Measurements from ENCODE around the gene EFCAB5. TPM values are rescaled to one million over a fixed set of nuclear protein-coding genes. Genes with fewer than 3 reads are reported as not detected.

EFCAB5 gene
- total RNA-seq, 1 experiment from 2014 or later, result 0.39 TPM

- no peaks in the 10 kb centered on the region for H3K4me1 ChIP-seq (ENCODE audit: control insufficient read depth, insufficient read depth, low read length)
- in situ Hi-C loops (cut with HindIII; ENCODE audit: low pct_unique_long_range_greater_than_20kb, low sequenced_read_pairs), result no loop called here
- H3K27me3 ChIP-seq (ENCODE audit: control insufficient read depth, insufficient read depth, low read length), result no peaks in the 10 kb centered on the region
- no peak overlapping the region for H3K4me3 ChIP-seq (ENCODE audit: low read depth in 2 of 2, low read length in 2 of 2)
- no peak overlapping the region for H3K27ac ChIP-seq (ENCODE audit: low read length)
- ChIA-PET POLR2A (no interaction called here), CTCF (no interaction called here)
- TF ChIP-seq, protein P1, sequence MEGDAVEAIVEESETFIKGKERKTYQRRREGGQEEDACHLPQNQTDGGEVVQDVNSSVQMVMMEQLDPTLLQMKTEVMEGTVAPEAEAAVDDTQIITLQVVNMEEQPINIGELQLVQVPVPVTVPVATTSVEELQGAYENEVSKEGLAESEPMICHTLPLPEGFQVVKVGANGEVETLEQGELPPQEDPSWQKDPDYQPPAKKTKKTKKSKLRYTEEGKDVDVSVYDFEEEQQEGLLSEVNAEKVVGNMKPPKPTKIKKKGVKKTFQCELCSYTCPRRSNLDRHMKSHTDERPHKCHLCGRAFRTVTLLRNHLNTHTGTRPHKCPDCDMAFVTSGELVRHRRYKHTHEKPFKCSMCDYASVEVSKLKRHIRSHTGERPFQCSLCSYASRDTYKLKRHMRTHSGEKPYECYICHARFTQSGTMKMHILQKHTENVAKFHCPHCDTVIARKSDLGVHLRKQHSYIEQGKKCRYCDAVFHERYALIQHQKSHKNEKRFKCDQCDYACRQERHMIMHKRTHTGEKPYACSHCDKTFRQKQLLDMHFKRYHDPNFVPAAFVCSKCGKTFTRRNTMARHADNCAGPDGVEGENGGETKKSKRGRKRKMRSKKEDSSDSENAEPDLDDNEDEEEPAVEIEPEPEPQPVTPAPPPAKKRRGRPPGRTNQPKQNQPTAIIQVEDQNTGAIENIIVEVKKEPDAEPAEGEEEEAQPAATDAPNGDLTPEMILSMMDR (IDR thresholded peaks at IDR 0.05), result no peak
- TF ChIP-seq POLR2AphosphoS5 (IDR thresholded peaks at IDR 0.05; ENCODE audit: low read depth, low read length), result no peak
- no peak for TF ChIP-seq TCF7L2 (IDR thresholded peaks at IDR 0.05; ENCODE audit: low read depth, low read length)
- no peak for TF ChIP-seq REST (IDR thresholded peaks at IDR 0.05; ENCODE audit: insufficient read depth in 1 of 2, low read depth in 2 of 2, low read length in 1 of 2)
- no peak for TF ChIP-seq SIN3A (IDR thresholded peaks at IDR 0.05; ENCODE audit: borderline replicate concordance, insufficient read depth, low read depth, low read length)
- ATAC-seq, result no peak
- H3K36me3 ChIP-seq (ENCODE audit: control insufficient read depth, insufficient read depth, low read length), result no peaks in the 10 kb centered on the region
- no peaks in the 10 kb centered on the region for H3K9me3 ChIP-seq (ENCODE audit: control insufficient read depth, insufficient read depth, low read depth, low read length)
- no peak for DNase-seq (ENCODE audit: low read depth, low spot score)
- intact Hi-C loops (cut with micrococcal nuclease; ENCODE audit: unreplicated experiment), result no loop called here
- no TSS peak for BruUV-seq (replicated peaks)
Measured at GRCh38 chr17:29905879-29906167, 35.6 kb upstream of the EFCAB5 start.

- DNase-seq (ENCODE audit: low read depth, low spot score) (no peak), ATAC-seq (no peak)
- in situ Hi-C loops (cut with HindIII; ENCODE audit: low pct_unique_long_range_greater_than_20kb, low sequenced_read_pairs) (no loop called here), intact Hi-C loops (cut with micrococcal nuclease; ENCODE audit: unreplicated experiment) (no loop called here)
- Histone ChIP-seq H3K36me3 (ENCODE audit: control insufficient read depth, insufficient read depth, low read length) (no peaks in the 10 kb centered on the region), H3K9me3 (ENCODE audit: control insufficient read depth, insufficient read depth, low read depth, low read length) (no peaks in the 10 kb centered on the region), H3K4me1 (ENCODE audit: control insufficient read depth, insufficient read depth, low read length) (no peaks in the 10 kb centered on the region), H3K4me3 (ENCODE audit: low read depth in 2 of 2, low read length in 2 of 2) (no peak overlapping the region), H3K27ac (ENCODE audit: low read length) (no peak overlapping the region), H3K27me3 (ENCODE audit: control insufficient read depth, insufficient read depth, low read length) (no peaks in the 10 kb centered on the region)
- TF ChIP-seq POLR2AphosphoS5 (IDR thresholded peaks at IDR 0.05; ENCODE audit: low read depth, low read length) (no peak), SIN3A (IDR thresholded peaks at IDR 0.05; ENCODE audit: borderline replicate concordance, insufficient read depth, low read depth, low read length) (no peak), REST (IDR thresholded peaks at IDR 0.05; ENCODE audit: insufficient read depth in 1 of 2, low read depth in 2 of 2, low read length in 1 of 2) (no peak), TCF7L2 (IDR thresholded peaks at IDR 0.05; ENCODE audit: low read depth, low read length) (no peak)
- TF ChIP-seq, protein P1 (IDR thresholded peaks at IDR 0.05), result no peak
- POLR2A ChIA-PET, result no interaction called here
- CTCF ChIA-PET, result no interaction called here
- no TSS peak for BruUV-seq (replicated peaks)
Measured at GRCh38 chr17:29906969-29907368, 34.5 kb upstream of the EFCAB5 start.
